Femur (tissue), 1 donor: ENCODE results near the gene LRRC51.
"Not testable (repeated sequence)": the region's sequence is repeated elsewhere in the genome, so short reads cannot be mapped to it uniquely, and the experiment has no call there.

Experiments used
- DNase-seq: peaks from one replicate; pipeline ENCODE4 v3.0.0-alpha.2; 2017

The LRRC51 gene

GRCh38 chr11:72142543-72142942 is 61.9 kb downstream of the LRRC51 start:
- DNase-seq, result not testable (repeated sequence)

GRCh38 chr11:72144807-72145565 is 64.3 kb downstream of the LRRC51 start:
- DNase-seq, result no peak
